Sigmoid colon (tissue), 4 donors: ENCODE data around the gene SKI.

Experiments used
- CTCF ChIP-seq, 4 experiments: fragments of 450-650 bp in 3 of 4; fragments of 200-600 bp in 1 of 4; IDR thresholded peaks; one replicate each; pipeline ENCODE4 v1.5.1; 2016 to 2019; ENCODE audit warnings: antibody characterized with exemption in 4 of 4, mild to moderate bottlenecking in 3 of 4, moderate library complexity in 2 of 4
- EP300 ChIP-seq, 4 donors: sonication (generic); formaldehyde crosslinking; IDR thresholded peaks; one replicate each; pipeline ENCODE4 v1.6.1; 2017; ENCODE audit warnings: antibody characterized with exemption in 4 of 4
- POLR2A ChIP-seq, 2 donors: fragments of 450-650 bp; IDR thresholded peaks; one replicate each; pipeline ENCODE4 v1.6.1; 2016; ENCODE audit warnings: antibody characterized with exemption in 2 of 2, mild to moderate bottlenecking in 2 of 2, moderate library complexity in 2 of 2

GRCh38 chr1:2181271-2181670 is 46.8 kb upstream of the SKI start:
- no peak for TF ChIP-seq CTCF (IDR thresholded peaks at IDR 0.05)
- no peak for TF ChIP-seq EP300 (IDR thresholded peaks at IDR 0.05)
- no peak for TF ChIP-seq POLR2A (IDR thresholded peaks at IDR 0.05)
